HepG2 (cell line): ENCODE measurements around the gene GPR4. TPM values are rescaled to one million over a fixed set of nuclear protein-coding genes. Genes with fewer than 3 reads are reported as not detected.
A peak's percentile ranks its signal among the peaks of the same experiment; 100 is the strongest.

Experiments used
- ATF2 ChIP-seq: sonication (generic); formaldehyde crosslinking; IDR thresholded peaks from 2 replicates; pipeline ENCODE4 v1.4.0; 2020; ENCODE audit warnings: missing genetic modification reagents
- ERF ChIP-seq: IDR thresholded peaks from 2 replicates; pipeline ENCODE4 v1.6.1; 2018; ENCODE audit warnings: missing biosample characterization, missing genetic modification reagents
- FOSL2 ChIP-seq: sonication (generic); formaldehyde crosslinking; IDR thresholded peaks from 2 replicates; pipeline ENCODE4 v1.4.0; 2020; ENCODE audit warnings: missing genetic modification reagents
- HCFC1 ChIP-seq: fragments of 150-350 bp; IDR thresholded peaks from 2 replicates; pipeline ENCODE4 v1.6.1; 2014; ENCODE audit warnings: low read depth, low read length
- HOXA3 ChIP-seq: sonication (generic); formaldehyde crosslinking; IDR thresholded peaks from 2 replicates; pipeline ENCODE4 v1.5.0; 2020; ENCODE audit warnings: missing genetic modification reagents
- IKZF5 ChIP-seq: IDR thresholded peaks from 2 replicates; pipeline ENCODE4 v1.6.1; 2018; ENCODE audit warnings: missing genetic modification reagents, mild to moderate bottlenecking, missing compliant biosample characterization
- KDM2A ChIP-seq: sonication (generic); formaldehyde crosslinking; IDR thresholded peaks from 2 replicates; pipeline ENCODE4 v1.4.0; 2020; ENCODE audit warnings: low read depth, missing genetic modification reagents, borderline replicate concordance
- MED1 ChIP-seq: sonication (generic); formaldehyde crosslinking; IDR thresholded peaks from 2 replicates; pipeline ENCODE4 v1.4.0; 2020; ENCODE audit warnings: missing genetic modification reagents
- NR2F6 ChIP-seq, 2 experiments: IDR thresholded peaks; 2 replicates each; pipeline ENCODE4 v1.6.1; 2016; ENCODE audit warnings: antibody characterized with exemption in 1 of 2, mild to moderate bottlenecking in 1 of 2
- RXRA ChIP-seq: sonication (generic); formaldehyde crosslinking; IDR thresholded peaks from 2 replicates; pipeline ENCODE4 v1.5.1; 2020; ENCODE audit warnings: missing genetic modification reagents
- STAG1 ChIP-seq: sonication (generic); formaldehyde crosslinking; IDR thresholded peaks from 2 replicates; pipeline ENCODE4 v1.4.0; 2020; ENCODE audit warnings: missing genetic modification reagents
- TCF12 ChIP-seq, 2 experiments: fragments of 450-650 bp in 1 of 2; sonication (generic) in 1 of 2; formaldehyde crosslinking in 1 of 2; IDR thresholded peaks; 2 replicates each; pipeline versions ENCODE4 v1.6.1 to v1.8.0; 2017 to 2022; ENCODE audit warnings: antibody characterized with exemption in 1 of 2, mild to moderate bottlenecking in 1 of 2, missing genetic modification reagents in 1 of 2, moderate library complexity in 1 of 2
- THRA ChIP-seq: sonication (generic); formaldehyde crosslinking; IDR thresholded peaks from 2 replicates; pipeline ENCODE4 v1.4.0; 2020; ENCODE audit warnings: missing genetic modification reagents, borderline replicate concordance
- XRCC5 ChIP-seq: fragments of 200-400 bp; formaldehyde crosslinking; optimal IDR thresholded peaks from 2 replicates; pipeline ENCODE3; 2017; ENCODE audit warnings: mild to moderate bottlenecking, low read length
- ZBTB1 ChIP-seq: sonication (generic); formaldehyde crosslinking; IDR thresholded peaks from 2 replicates; pipeline ENCODE4 v1.4.0; 2020; ENCODE audit warnings: missing genetic modification reagents, borderline replicate concordance
- ZNF143 ChIP-seq: sonication (generic); formaldehyde crosslinking; IDR thresholded peaks from 2 replicates; pipeline ENCODE4 v1.4.0; 2020; ENCODE audit warnings: missing genetic modification reagents
- ZNF501 ChIP-seq: sonication (generic); formaldehyde crosslinking; IDR thresholded peaks from 2 replicates; pipeline ENCODE4 v1.5.1; 2020; ENCODE audit warnings: mild to moderate bottlenecking, moderate library complexity, missing genetic modification reagents
- ZNF879 ChIP-seq: sonication (generic); formaldehyde crosslinking; IDR thresholded peaks from 2 replicates; pipeline ENCODE4 v1.8.1; 2023; ENCODE audit warnings: missing genetic modification reagents
- polyA plus RNA-seq, 8 experiments: library from polyadenylated mRNA; depleted of rRNA in 3 of 8; stranded (reverse) in 7 of 8; unstranded in 1 of 8; fragments of >200 nt; fragmentation: Illumina TruSeq in 4 of 8; extraction: Trizol in 4 of 8; gene quantifications; 2 replicates each; pipeline versions ENCODE4 v1.2.1 to v1.2.3, GENCODE V29; 2011 to 2016; ENCODE audit warnings: low read depth in 4 of 8, missing spikeins in 1 of 8, mixed read lengths in 1 of 8; ENCODE audit not compliant: insufficient read depth in 1 of 8
- total RNA-seq, 5 experiments: library from RNA; depleted of rRNA; stranded (reverse); fragments of >200 nt; fragmentation: Illumina TruSeq; extraction: Trizol; gene quantifications; 2 replicates each; pipeline ENCODE4 v1.2.3, GENCODE V29; 2016; ENCODE audit warnings: low read depth in 1 of 5
- TF ChIP-seq, protein P1 (sequence below): IDR thresholded peaks from 2 replicates; pipeline ENCODE4 v1.6.1; 2012; ENCODE audit warnings: low read depth, low read length, improper control_type of control experiment

The GPR4 gene
- total and polyA plus RNA-seq, 2 of the 13 experiments (the other 11 are each of a cell fraction or from before 2014, with no cell fraction given): 0.15 TPM; not detected in 1

GRCh38 chr19:45569619-45570421 lies 32.2 kb downstream of the GPR4 start (continued):
- TF ChIP-seq HCFC1 (0 out of 2 replicates have a peak, but pooled peaks have one; percentile 19), TCF12 (IDR thresholded peaks at IDR 0.05) (no peak), TCF12 (CRISPR knock-in tag; IDR thresholded peaks at IDR 0.05) (no peak), IKZF5 (0 out of 2 replicates have a peak, but pooled peaks have one; percentile 42), ZNF143 (CRISPR knock-in tag) (peak; percentile 47; the same call in 1 of the 2 replicates), MED1 (CRISPR knock-in tag) (peak; percentile 44; the same call in 1 of the 2 replicates), ZNF501 (no peak), ZNF879 (CRISPR knock-in tag) (no peak), FOSL2 (CRISPR knock-in tag) (peak; percentile 31; the same call in 1 of the 2 replicates), STAG1 (CRISPR knock-in tag) (peak; percentile 77), THRA (CRISPR knock-in tag) (peak; percentile 19; the same call in 1 of the 2 replicates), HOXA3 (CRISPR knock-in tag) (0 out of 2 replicates have a peak, but pooled peaks have one; percentile 36), ZBTB1 (CRISPR knock-in tag) (no peak), KDM2A (CRISPR knock-in tag) (peak; percentile 44; the same call in 1 of the 2 replicates), RXRA (CRISPR knock-in tag) (peak; percentile 95), XRCC5 (peak; percentile 78), ERF (CRISPR knock-in tag) (0 out of 2 replicates have a peak, but pooled peaks have one; percentile 22), ATF2 (CRISPR knock-in tag) (peak; percentile 25; the same call in 1 of the 2 replicates), NR2F6 (IDR thresholded peaks at IDR 0.05) (no peak), NR2F6 (CRISPR knock-in tag; IDR thresholded peaks at IDR 0.05) (peak; percentile 58; the same call in 1 of the 2 replicates)
- TF ChIP-seq, protein P1, sequence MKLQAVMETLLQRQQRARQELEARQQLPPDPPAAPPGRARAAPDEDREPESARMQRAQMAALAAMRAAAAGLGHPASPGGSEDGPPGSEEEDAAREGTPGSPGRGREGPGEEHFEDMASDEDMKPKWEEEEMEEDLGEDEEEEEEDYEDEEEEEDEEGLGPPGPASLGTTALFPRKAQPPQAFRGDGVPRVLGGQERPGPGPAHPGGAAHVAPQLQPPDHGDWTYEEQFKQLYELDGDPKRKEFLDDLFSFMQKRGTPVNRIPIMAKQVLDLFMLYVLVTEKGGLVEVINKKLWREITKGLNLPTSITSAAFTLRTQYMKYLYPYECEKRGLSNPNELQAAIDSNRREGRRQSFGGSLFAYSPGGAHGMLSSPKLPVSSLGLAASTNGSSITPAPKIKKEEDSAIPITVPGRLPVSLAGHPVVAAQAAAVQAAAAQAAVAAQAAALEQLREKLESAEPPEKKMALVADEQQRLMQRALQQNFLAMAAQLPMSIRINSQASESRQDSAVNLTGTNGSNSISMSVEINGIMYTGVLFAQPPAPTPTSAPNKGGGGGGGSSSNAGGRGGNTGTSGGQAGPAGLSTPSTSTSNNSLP: 0 out of 2 replicates have a peak, but pooled peaks have one; percentile 45
